ENCODE measurements around the gene GCAT. TPM values are rescaled to one million over a fixed set of nuclear protein-coding genes. Genes with fewer than 3 reads are reported as not detected.

GCAT gene
- total RNA-seq, 2 donors from 2014 or later: 7.5 to 20.7 TPM

GRCh38 chr22:37820350-37820749 is 12.6 kb downstream of the GCAT start:
- DNase-seq (ENCODE audit: low spot score in 2 of 2) (no peak), ATAC-seq (no peak)
- Mint-ChIP-seq H3K27ac (no peak overlapping the region), H3K36me3 (no peaks in the 10 kb centered on the region), H3K9me3 (no peaks in the 10 kb centered on the region)

GRCh38 chr22:37822079-37822833 is 14.5 kb downstream of the GCAT start:
- DNase-seq (ENCODE audit: low spot score in 2 of 2) (no peak), ATAC-seq (no peak)
- Mint-ChIP-seq H3K36me3 (no peaks in the 10 kb centered on the region), H3K27ac (no peak overlapping the region), H3K9me3 (no peaks in the 10 kb centered on the region)

GRCh38 chr22:37823134-37823985 is 15.6 kb downstream of the GCAT start, which contains the start of gene GALR3:
Gene GALR3 (plus strand): TSS chr22:37823382. CDS start chr22:37823407, 25 bp downstream.
- Mint-ChIP-seq H3K36me3 (no peaks in the 10 kb centered on the region), H3K27ac (no peak within 1 kb of the TSS), H3K9me3 (no peaks in the 10 kb centered on the region)
- ATAC-seq: no peak
- DNase-seq (ENCODE audit: low spot score in 2 of 2): no peak

- Mint-ChIP-seq H3K36me3 (no peaks in the 10 kb centered on the region), H3K9me3 (no peaks in the 10 kb centered on the region), H3K27ac (no peak overlapping the region)
- ATAC-seq: peak; percentile 54 to 84
- no peak for DNase-seq (ENCODE audit: low spot score in 2 of 2)
Observed at GRCh38 chr22:37824674-37825641, 17.2 kb downstream of the GCAT start.

- no peaks in the 10 kb centered on the region for H3K9me3 Mint-ChIP-seq
- DNase-seq (ENCODE audit: low spot score in 2 of 2) (no peak), ATAC-seq (no peak)
- H3K36me3 Mint-ChIP-seq: peaks cover 0 to 4% of the 10 kb centered on the region in 2 donors
- H3K27ac Mint-ChIP-seq: no peak overlapping the region
Observed at GRCh38 chr22:37827056-37827455, 19.3 kb downstream of the GCAT start.

- Mint-ChIP-seq H3K27ac (peak overlapping the region in 1 of 2 donors; percentile 20), H3K9me3 (no peaks in the 10 kb centered on the region), H3K36me3 (peaks cover 0 to 4% of the 10 kb centered on the region in 2 donors)
- ATAC-seq: no peak
- DNase-seq (ENCODE audit: low spot score in 2 of 2): no peak
Observed at GRCh38 chr22:37830093-37830842, 22.5 kb downstream of the GCAT start.

GRCh38 chr22:37831472-37831871 is 23.7 kb downstream of the GCAT start:
- peaks cover 0 to 4% of the 10 kb centered on the region in 2 donors for H3K36me3 Mint-ChIP-seq
- ATAC-seq (no peak), DNase-seq (ENCODE audit: low spot score in 2 of 2) (no peak)
- no peak overlapping the region for H3K27ac Mint-ChIP-seq
- H3K9me3 Mint-ChIP-seq: no peaks in the 10 kb centered on the region

GRCh38 chr22:37832022-37832857 is 24.5 kb downstream of the GCAT start:
- no peak for ATAC-seq
- no peak for DNase-seq (ENCODE audit: low spot score in 2 of 2)
- H3K9me3 Mint-ChIP-seq: no peaks in the 10 kb centered on the region
- H3K27ac Mint-ChIP-seq: no peak overlapping the region
- peaks cover 0 to 4% of the 10 kb centered on the region in 2 donors for H3K36me3 Mint-ChIP-seq

- H3K9me3 Mint-ChIP-seq: no peaks in the 10 kb centered on the region
- ATAC-seq (no peak), DNase-seq (ENCODE audit: low spot score in 2 of 2) (no peak)
- H3K36me3 Mint-ChIP-seq: peaks cover 0 to 14% of the 10 kb centered on the region in 2 donors
- no peak overlapping the region for H3K27ac Mint-ChIP-seq
Observed at GRCh38 chr22:37842015-37842793, 34.5 kb downstream of the GCAT start.

GRCh38 chr22:37843741-37844089 is 36.0 kb downstream of the GCAT start:
- peak overlapping the region; percentile 79 to 94 for H3K27ac Mint-ChIP-seq
- H3K36me3 Mint-ChIP-seq: peaks cover 10 to 29% of the 10 kb centered on the region in 2 donors
- ATAC-seq: peak; percentile 35 to 58
- peak in 1 of 2 donors; percentile 63 for DNase-seq (ENCODE audit: low spot score in 2 of 2)
- H3K9me3 Mint-ChIP-seq: no peaks in the 10 kb centered on the region

GRCh38 chr22:37844904-37845329 is 37.2 kb downstream of the GCAT start:
- peaks cover 22 to 41% of the 10 kb centered on the region in 2 donors for H3K36me3 Mint-ChIP-seq
- H3K27ac Mint-ChIP-seq: peak overlapping the region; percentile 74 to 90
- no peaks in the 10 kb centered on the region for H3K9me3 Mint-ChIP-seq
- ATAC-seq: no peak
- DNase-seq (ENCODE audit: low spot score in 2 of 2): no peak

GRCh38 chr22:37846433-37846832 is 38.7 kb downstream of the GCAT start:
- ATAC-seq: no peak
- DNase-seq (ENCODE audit: low spot score in 2 of 2): no peak
- Mint-ChIP-seq H3K36me3 (peaks cover 32 to 51% of the 10 kb centered on the region in 2 donors), H3K9me3 (no peaks in the 10 kb centered on the region), H3K27ac (no peak overlapping the region)

GRCh38 chr22:37848587-37849088 is 40.9 kb downstream of the GCAT start:
- H3K27ac Mint-ChIP-seq: peak overlapping the region; percentile 100
- no peaks in the 10 kb centered on the region for H3K9me3 Mint-ChIP-seq
- DNase-seq (ENCODE audit: low spot score in 2 of 2) (peak in 1 of 2 donors; percentile 30), ATAC-seq (no peak)
- H3K36me3 Mint-ChIP-seq: peaks cover 36 to 43% of the 10 kb centered on the region in 2 donors

- ATAC-seq (peak; percentile 77 to 79), DNase-seq (ENCODE audit: low spot score in 2 of 2) (peak; percentile 89 to 92)
- Mint-ChIP-seq H3K9me3 (no peaks in the 10 kb centered on the region), H3K36me3 (peaks cover 36 to 47% of the 10 kb centered on the region in 2 donors), H3K27ac (peak within 1 kb of the TSS; percentile 100)
Observed at GRCh38 chr22:37849089-37849751, 41.5 kb downstream of the GCAT start, which contains the start of gene EIF3L. Gene EIF3L (plus strand): TSS chr22:37849419. CDS start chr22:37849450, 31 bp downstream.
